SK-N-MC (cell line): ENCODE results near the gene CCT5.

ENCODE experiments used
- EZH2 ChIP-seq: fragments of 200-600 bp; sonication (generic); IDR thresholded peaks from one replicate; pipeline ENCODE4 v1.6.1; 2017; ENCODE audit warnings: antibody characterized with exemption
- POLR2AphosphoS5 ChIP-seq: IDR thresholded peaks from 2 replicates; pipeline ENCODE4 v1.6.1; 2012; ENCODE audit warnings: mild to moderate bottlenecking, low read depth, low read length, borderline replicate concordance

GRCh38 chr5:10250806-10251276 lies 761 bp downstream of the CCT5 start:
- TF ChIP-seq EZH2 (no peak), POLR2AphosphoS5 (no peak)
